GM04504 (cell line): ENCODE data around the gene ANAPC5.
"Not testable (repeated sequence)": the region's sequence is repeated elsewhere in the genome, so short reads cannot be mapped to it uniquely, and the experiment has no call there.

Experiments used
- DNase-seq: peaks from one replicate; pipeline ENCODE4 v3.0.0-alpha.2; 2012; ENCODE audit warnings: low read depth

The ANAPC5 gene

DNA sequence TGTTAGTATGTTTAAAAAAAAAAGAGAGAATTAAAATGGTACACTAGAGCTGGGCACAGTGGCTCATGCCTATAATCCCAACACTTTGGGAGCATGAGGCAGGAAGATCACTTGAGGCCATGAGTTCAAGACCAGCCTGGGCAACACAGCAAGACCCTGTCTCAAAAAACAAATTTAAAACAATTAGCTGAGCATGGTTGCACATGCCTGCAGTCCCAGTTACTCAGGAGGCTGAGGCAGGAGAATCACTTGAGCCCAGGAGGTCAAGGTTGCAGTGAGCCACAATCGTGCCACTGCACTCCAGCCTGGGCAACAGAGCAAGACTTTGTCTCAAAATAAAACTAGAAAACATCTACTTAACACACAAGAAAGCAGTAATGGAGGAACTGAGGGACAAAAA lies 42.0 kb downstream of the ANAPC5 start:
- DNase-seq, result not testable (repeated sequence)

- not testable (repeated sequence) for DNase-seq
Measured at GRCh38 chr12:121307397-121307796, 44.8 kb downstream of the ANAPC5 start.

GRCh38 chr12:121304306-121304705 lies 47.9 kb downstream of the ANAPC5 start:
- DNase-seq, result no peak

- DNase-seq, result no peak
Measured at GRCh38 chr12:121301876-121302275, 50.3 kb downstream of the ANAPC5 start.

DNA sequence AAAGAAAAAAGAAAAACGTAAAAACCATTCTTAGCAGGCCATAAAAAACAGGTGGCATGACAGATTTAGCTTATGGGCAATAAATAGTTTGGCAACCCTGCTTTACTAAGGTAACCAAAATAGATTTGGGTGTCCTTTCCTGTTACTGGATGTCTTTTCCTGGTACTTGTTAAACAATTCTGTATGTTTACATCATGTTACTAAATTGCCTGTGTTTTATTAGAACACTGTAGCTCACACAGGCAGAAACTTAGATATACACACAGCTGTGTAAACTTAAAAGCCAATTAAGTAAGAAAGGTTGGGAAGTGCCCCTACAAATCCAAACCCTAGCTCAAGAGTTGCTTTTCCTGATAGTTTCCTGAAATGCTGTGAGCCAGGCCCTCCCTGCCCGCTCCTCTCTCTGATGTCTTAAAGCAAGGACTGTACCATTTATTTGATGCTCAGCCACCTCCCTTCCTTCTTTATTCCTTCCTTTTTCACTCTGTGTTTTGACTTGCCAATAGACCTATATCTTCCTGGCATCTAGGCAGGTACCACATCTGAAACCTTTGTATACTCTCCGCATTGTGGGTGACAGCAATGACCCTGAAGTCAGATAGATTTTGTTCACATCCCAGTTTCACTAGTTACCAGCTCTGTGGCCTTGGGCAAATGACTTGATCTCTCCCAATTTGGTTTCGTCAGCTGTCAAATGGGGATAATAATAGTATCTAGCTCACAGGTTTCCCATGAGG lies 52.0 kb downstream of the ANAPC5 start:
- no peak for DNase-seq

- DNase-seq, result no peak
Measured at GRCh38 chr12:121299662-121300061, 52.5 kb downstream of the ANAPC5 start.

- not testable (repeated sequence) for DNase-seq
Measured at GRCh38 chr12:121298411-121298810, 53.8 kb downstream of the ANAPC5 start.

GRCh38 chr12:121297435-121297991 lies 54.7 kb downstream of the ANAPC5 start:
- DNase-seq, result no peak

DNA sequence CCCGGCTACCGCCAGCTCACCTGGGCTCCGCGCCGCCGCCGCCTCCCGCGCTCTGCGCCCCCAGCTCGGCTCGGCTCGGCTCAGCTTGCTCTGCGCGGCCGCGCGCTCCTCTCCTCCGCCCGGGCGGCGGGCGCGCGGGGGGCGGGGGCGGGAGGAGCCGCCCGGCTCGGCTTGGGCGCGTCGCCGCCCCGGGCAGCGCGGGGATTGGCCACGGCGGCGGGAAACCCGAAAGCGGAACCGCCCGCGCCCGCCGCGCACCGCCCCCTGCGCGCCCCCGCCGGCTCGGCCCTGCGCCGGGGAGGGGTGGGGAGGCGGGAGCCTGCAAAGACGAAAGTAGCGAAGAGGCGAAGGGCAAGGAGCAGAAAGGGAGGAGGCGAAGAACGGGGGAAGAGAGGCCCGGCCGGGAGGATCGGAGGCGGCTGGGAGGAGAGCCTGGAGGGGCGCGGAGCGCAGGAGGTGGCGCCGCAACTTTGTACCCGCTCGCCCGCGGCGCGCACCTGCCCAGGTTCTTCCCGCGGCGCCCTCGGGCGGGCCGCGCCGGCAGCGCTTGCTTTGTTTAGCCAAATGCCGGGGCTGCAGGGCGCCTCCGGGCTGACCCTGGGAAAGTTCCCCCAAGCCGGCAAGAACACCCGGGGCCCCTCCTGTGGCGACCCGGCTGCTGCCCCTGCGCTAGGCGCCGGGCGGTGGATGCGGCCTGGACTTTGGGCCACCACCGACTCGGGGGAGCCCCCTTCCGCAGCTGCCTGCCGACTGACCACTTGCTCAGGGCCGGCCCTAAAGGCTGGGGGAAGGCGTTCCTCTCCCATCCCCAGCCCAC lies 55.4 kb downstream of the ANAPC5 start, which contains the start of gene CAMKK2:
Gene CAMKK2, minus strand, starts transcription at position 92 of the 817 bp plus-strand sequence. CDS start 22,183 bp downstream, outside the sequence.
- DNase-seq, result peak; percentile 50

- no peak for DNase-seq
Measured at GRCh38 chr12:121295746-121296617, 56.2 kb downstream of the ANAPC5 start.

GRCh38 chr12:121295116-121295745 lies 57.0 kb downstream of the ANAPC5 start:
- DNase-seq, result no peak

DNA sequence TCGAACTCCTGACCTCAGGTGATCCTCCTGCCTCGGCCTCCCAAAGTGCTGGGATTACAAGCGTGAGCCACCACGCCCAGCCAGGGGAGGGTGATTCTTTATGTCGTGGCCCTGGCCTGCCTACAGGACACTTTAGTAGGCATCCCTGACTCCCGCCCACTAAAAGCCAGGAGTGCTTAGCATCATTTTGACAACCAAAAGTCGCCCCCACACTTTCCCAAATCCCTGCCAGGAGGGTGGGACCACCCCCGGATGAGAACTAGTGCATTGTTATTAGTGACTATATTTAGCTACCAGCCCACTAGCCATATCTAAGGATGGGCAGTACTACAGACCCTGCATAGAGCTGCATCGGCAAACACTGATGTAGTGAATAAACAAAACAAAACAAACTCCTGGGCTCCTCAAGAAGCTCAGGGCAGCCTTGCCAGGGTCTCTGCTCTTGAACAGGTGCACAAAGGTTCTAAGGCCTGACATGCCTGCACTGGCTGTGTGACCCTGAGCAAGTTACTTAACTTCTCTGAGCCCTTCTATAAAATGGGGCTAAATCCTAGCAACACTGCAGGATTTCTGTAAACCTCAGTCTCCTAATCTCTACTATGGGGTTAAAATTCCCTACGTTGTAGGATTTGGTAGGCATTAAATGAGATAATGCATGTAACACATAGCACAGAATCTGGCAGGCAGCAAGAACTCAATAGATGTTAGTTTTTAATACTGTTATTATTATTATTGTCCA lies 57.9 kb downstream of the ANAPC5 start:
- DNase-seq, result no peak

DNA sequence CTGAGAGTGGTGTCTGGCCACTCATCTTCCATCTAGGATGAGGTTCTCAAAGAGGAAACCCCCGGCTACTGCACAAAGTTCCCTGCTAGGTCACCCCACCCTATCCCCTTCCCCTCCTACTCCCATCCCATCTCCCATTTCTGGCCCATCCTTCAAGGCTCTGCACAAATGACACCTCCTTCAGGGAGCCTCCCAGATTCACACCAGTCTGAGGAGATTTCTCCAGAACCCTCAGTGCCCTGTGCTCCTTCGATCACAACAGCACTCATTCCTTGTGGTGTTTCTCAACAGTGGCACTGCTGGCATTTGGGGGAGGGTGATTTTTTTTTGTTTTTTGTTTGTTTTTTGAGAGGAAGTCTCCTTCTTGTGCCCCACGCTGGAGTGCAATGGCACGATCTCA lies 58.6 kb downstream of the ANAPC5 start:
- no peak for DNase-seq

- no peak for DNase-seq
Measured at GRCh38 chr12:121290410-121290809, 61.8 kb downstream of the ANAPC5 start.

GRCh38 chr12:121289962-121290361 lies 62.2 kb downstream of the ANAPC5 start:
- no peak for DNase-seq

GRCh38 chr12:121288986-121289385 lies 63.2 kb downstream of the ANAPC5 start:
- DNase-seq, result no peak

DNA sequence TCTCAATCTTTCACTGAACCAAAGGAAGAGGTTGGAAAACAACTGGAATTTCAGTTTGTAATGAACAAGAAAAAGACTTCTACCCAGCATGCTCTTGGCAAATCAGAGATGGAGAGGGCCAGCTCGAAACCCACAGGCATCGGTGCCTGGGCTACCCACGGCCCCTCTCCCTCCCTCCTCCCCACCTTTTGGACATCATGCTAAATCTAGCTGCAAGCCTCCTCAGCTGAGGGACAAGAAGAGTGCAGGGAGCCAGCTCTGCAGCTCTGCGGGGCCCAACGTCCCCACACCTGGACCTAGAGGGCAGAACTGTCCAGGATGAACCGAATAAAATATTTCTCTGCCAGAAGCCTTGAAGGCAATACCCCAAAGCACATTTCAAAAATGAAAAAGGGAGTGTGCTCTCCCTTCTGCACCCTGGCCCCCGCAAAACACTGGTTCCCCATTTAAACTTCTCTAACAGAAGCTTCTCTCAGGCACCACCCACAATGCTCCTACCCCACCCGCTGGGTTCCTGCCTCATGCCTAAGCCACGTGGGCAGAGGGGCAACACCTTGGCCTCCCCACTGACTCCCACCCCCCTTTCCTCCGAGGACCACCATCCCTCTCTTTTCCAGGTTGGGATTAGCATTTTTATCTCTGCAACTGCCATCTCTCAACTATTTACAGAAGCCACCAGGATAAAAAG lies 63.9 kb downstream of the ANAPC5 start:
- DNase-seq, result no peak

DNA sequence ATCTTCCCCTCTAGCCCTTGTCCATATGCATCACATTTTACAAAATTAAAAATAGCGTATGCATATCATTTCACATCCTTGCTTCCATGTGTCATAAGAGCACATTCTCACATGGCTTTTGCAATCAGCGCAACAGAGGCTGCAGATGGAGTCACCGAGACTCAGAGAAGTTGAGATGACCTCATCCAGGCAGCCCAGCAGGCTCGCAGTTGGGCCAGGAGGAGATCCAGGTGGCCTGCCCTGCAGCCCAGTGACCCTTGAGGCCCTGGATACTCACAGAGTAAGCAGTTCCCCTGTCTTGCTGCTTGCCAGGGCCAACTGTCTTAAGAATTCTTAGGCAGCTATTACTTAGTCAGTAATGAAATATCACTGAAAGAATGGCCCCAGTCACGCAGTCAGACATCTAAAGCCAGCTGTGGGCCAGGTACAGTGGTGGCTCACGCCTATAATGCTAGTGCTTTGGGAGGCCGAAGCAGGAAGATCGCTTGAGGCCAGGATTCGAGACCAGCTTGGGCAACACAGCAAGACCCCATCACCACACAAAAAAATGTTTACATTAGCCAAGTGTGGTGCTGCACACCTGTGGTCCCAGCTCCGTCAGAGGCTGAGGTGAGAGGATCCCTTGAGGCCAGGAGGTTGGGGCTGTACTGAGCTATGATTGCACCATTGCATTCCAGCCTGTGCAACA lies 64.8 kb downstream of the ANAPC5 start:
- peak; percentile 45 for DNase-seq

GRCh38 chr12:121285856-121286255 lies 66.4 kb downstream of the ANAPC5 start:
- no peak for DNase-seq
